Endothelial cell (in vitro differentiated cells): Measurements from ENCODE around the gene ATG16L1. TPM values are rescaled to one million over a fixed set of nuclear protein-coding genes. Genes with fewer than 3 reads are reported as not detected.

ENCODE experiments used
- DNase-seq: peaks from one replicate; pipeline ENCODE4 v3.0.0; 2021; ENCODE audit warnings: low spot score
- H3K27ac Mint-ChIP-seq: one replicate; pipeline ENCODE4 v1.8.0; 2021; ENCODE audit warnings: mixed read lengths, inconsistent platforms; ENCODE audit not compliant: unreplicated experiment
- H3K27me3 Mint-ChIP-seq: one replicate; pipeline ENCODE4 v1.8.0; 2021; ENCODE audit warnings: mild to moderate bottlenecking, moderate library complexity, mixed read lengths, inconsistent platforms; ENCODE audit not compliant: unreplicated experiment
- H3K36me3 Mint-ChIP-seq: one replicate; pipeline ENCODE4 v1.8.0; 2021; ENCODE audit warnings: mild to moderate bottlenecking, low read depth, mixed read lengths, inconsistent platforms; ENCODE audit not compliant: unreplicated experiment
- H3K4me1 Mint-ChIP-seq: one replicate; pipeline ENCODE4 v1.8.0; 2021; ENCODE audit warnings: mild to moderate bottlenecking, mixed read lengths, inconsistent platforms; ENCODE audit not compliant: unreplicated experiment
- H3K4me3 Mint-ChIP-seq: one replicate; pipeline ENCODE4 v1.8.0; 2021; ENCODE audit warnings: mild to moderate bottlenecking, mixed read lengths, inconsistent platforms; ENCODE audit not compliant: unreplicated experiment
- H3K9me3 Mint-ChIP-seq: one replicate; pipeline ENCODE4 v1.8.0; 2021; ENCODE audit warnings: mixed read lengths, inconsistent platforms; ENCODE audit not compliant: unreplicated experiment
- total RNA-seq: library from RNA; stranded (reverse); fragmentation: NEBNext Ultra II Directional; extraction: Animal tissue kit (Norgen Biotek cat#: 25700); gene quantifications from one replicate; pipeline ENCODE4 v1.2.1, GENCODE V29; 2021; ENCODE audit not compliant: unreplicated experiment
- TF ChIP-seq, protein P1 (sequence below): fragments of 200-600 bp; sonication (generic); IDR thresholded peaks from one replicate; pipeline ENCODE4 v1.5.0; 2021; ENCODE audit warnings: antibody characterized with exemption; ENCODE audit not compliant: unreplicated experiment

ATG16L1 gene
- total RNA-seq, 1 donor from 2014 or later, result 39.5 TPM

DNA sequence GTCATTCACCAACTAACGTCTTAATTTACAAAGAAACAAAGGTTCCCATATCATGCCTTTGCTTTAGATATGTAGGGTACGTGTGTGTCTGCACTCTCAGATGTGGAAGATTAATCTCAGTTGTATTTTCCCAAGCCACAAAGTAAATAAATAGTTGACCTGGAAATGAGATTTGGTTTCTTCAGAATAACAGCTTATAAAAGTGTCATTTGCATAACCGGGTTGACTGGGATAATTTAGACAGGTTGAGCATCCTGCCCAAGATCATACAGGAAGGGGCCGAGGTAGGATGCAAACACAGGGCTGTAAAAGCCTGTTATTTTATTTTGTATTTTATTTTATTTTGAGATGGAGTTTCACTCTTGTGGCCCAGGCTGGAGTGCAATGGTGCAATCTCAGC, 19.5 kb downstream of the ATG16L1 start:
- TF ChIP-seq, protein P1, sequence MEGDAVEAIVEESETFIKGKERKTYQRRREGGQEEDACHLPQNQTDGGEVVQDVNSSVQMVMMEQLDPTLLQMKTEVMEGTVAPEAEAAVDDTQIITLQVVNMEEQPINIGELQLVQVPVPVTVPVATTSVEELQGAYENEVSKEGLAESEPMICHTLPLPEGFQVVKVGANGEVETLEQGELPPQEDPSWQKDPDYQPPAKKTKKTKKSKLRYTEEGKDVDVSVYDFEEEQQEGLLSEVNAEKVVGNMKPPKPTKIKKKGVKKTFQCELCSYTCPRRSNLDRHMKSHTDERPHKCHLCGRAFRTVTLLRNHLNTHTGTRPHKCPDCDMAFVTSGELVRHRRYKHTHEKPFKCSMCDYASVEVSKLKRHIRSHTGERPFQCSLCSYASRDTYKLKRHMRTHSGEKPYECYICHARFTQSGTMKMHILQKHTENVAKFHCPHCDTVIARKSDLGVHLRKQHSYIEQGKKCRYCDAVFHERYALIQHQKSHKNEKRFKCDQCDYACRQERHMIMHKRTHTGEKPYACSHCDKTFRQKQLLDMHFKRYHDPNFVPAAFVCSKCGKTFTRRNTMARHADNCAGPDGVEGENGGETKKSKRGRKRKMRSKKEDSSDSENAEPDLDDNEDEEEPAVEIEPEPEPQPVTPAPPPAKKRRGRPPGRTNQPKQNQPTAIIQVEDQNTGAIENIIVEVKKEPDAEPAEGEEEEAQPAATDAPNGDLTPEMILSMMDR, result no peak
- H3K27me3 Mint-ChIP-seq, result no peaks in the 10 kb centered on the region
- peak overlapping the region; percentile 94 for H3K27ac Mint-ChIP-seq
- no peaks in the 10 kb centered on the region for H3K9me3 Mint-ChIP-seq
- peaks cover 24% of the 10 kb centered on the region for H3K4me1 Mint-ChIP-seq
- DNase-seq, result no peak
- H3K4me3 Mint-ChIP-seq, result no peak overlapping the region
- H3K36me3 Mint-ChIP-seq, result peaks cover 46% of the 10 kb centered on the region

DNA sequence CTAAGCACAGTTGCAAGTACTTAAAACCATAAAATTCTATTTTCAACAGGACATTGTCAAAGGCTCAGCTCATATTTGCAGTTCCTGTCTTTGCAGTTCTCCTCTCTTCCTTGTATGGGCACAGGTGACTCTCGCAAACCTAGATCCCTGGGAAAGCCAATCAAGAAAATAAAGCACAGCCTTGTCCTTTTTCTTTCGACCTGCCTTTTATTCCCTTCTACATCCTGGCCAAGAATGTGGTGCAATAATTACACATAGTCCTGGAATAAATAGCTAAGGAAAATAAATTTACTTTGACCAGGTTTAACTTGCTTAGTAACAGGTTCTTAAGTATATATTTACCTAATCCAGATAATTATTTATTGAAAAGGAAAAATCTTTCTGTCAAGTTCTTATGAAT, 20.2 kb downstream of the ATG16L1 start:
- TF ChIP-seq, protein P1, result no peak
- Mint-ChIP-seq H3K36me3 (peaks cover 39% of the 10 kb centered on the region), H3K9me3 (no peaks in the 10 kb centered on the region), H3K4me3 (peak overlapping the region; percentile 62), H3K27ac (peak overlapping the region; percentile 18), H3K4me1 (peaks cover 24% of the 10 kb centered on the region), H3K27me3 (no peaks in the 10 kb centered on the region)
- no peak for DNase-seq

DNA sequence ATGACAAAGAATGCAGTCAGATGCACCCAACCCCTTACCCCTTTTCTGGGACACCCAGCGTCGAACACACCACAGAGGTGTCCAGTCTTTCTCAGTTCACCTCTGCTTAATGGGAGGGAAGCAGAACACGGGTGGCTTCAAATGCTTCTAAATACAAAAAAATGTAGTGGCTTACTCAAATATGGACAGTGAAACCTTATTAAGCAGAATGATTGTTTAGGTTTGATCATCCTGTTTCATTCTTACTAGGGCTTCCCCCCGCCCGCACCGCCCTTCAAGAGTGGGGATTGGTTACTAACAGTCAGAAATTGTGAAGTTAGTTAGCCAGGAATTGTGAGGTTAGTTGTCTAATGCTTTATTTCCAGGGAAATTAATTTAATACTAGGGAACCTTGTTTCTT, 21.6 kb downstream of the ATG16L1 start:
- Mint-ChIP-seq H3K27ac (no peak overlapping the region), H3K4me3 (no peak overlapping the region), H3K27me3 (no peaks in the 10 kb centered on the region), H3K9me3 (no peaks in the 10 kb centered on the region), H3K36me3 (peaks cover 42% of the 10 kb centered on the region), H3K4me1 (peaks cover 17% of the 10 kb centered on the region)
- TF ChIP-seq, protein P1, result no peak
- DNase-seq, result no peak

DNA sequence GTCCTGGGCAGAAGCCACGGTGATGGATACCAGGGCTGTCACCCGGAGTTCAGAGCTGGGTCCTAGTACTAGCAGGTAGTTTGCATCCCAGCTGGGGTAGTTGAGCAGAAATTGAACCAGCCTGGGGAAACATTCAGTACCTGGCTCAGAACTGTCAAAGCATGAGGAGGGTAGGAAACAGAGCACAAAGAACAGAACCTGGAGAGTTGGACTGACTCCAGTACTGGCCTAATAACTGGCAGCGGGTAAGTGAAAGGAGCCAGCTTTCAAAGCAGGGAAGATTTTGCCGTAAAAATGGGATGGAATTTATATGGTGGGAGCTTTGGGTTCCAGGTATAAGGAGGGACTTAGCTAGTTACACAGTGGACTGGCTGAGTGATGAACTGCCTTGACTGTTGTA, 23.8 kb downstream of the ATG16L1 start:
- Mint-ChIP-seq H3K27me3 (no peaks in the 10 kb centered on the region), H3K27ac (no peak overlapping the region), H3K4me3 (no peak overlapping the region), H3K36me3 (peaks cover 44% of the 10 kb centered on the region), H3K4me1 (peaks cover 12% of the 10 kb centered on the region), H3K9me3 (no peaks in the 10 kb centered on the region)
- no peak for DNase-seq
- TF ChIP-seq, protein P1, result no peak

DNA sequence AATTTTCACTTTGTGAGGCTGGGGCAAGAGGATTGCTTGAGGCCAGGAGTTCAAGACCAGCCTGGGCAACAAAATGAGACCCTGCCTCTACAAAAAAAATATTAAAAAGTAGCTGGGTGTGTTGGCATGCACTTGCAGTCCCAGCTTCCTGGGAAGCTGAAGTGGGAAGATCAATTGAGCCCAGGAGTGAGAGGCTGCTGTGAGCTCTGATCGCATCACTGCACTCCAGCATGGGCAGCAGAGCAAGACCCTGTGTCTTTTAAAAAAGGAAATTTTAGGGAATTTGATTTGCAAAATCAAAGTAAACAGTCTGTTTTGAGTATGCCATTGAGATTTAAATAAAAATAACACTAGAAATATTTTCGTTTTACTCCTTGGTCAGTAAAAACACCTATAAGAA, 27.4 kb downstream of the ATG16L1 start:
- Mint-ChIP-seq H3K9me3 (no peaks in the 10 kb centered on the region), H3K4me1 (no peaks in the 10 kb centered on the region), H3K36me3 (peaks cover 49% of the 10 kb centered on the region), H3K27me3 (no peaks in the 10 kb centered on the region), H3K4me3 (no peak overlapping the region), H3K27ac (no peak overlapping the region)
- DNase-seq, result no peak
- TF ChIP-seq, protein P1, result no peak
